KMS-11 (cell line): ENCODE results near the gene BST1.
A peak's percentile ranks its signal among the peaks of the same experiment; 100 is the strongest.

Experiments used
- H2AFZ ChIP-seq: fragments of 200-600 bp; sonication (generic); 2 replicates; pipeline ENCODE4 v1.6.1; 2016; ENCODE audit warnings: antibody characterized with exemption, mixed run types, low read depth
- H3K27ac ChIP-seq: fragments of 200-600 bp; sonication (generic); 2 replicates; pipeline ENCODE4 v1.6.1; 2016; ENCODE audit warnings: mild to moderate bottlenecking, mixed run types
- H3K27me3 ChIP-seq: fragments of 200-600 bp; sonication (generic); 2 replicates; pipeline ENCODE4 v1.6.1; 2017; ENCODE audit warnings: mild to moderate bottlenecking, low read depth, mixed run types, moderate library complexity; ENCODE audit not compliant: insufficient read depth
- H3K36me3 ChIP-seq: fragments of 200-600 bp; sonication (generic); 2 replicates; pipeline ENCODE4 v1.6.1; 2017; ENCODE audit warnings: mild to moderate bottlenecking, mixed run types; ENCODE audit not compliant: insufficient read depth
- H3K4me1 ChIP-seq: fragments of 200-600 bp; sonication (generic); 2 replicates; pipeline ENCODE4 v1.6.1; 2016; ENCODE audit warnings: mild to moderate bottlenecking, low read depth, mixed run types; ENCODE audit not compliant: poor library complexity, severe bottlenecking
- H3K4me2 ChIP-seq: fragments of 200-600 bp; sonication (generic); 2 replicates; pipeline ENCODE4 v1.7.0; 2016; ENCODE audit warnings: mild to moderate bottlenecking, mixed run types
- H3K4me3 ChIP-seq: fragments of 200-600 bp; sonication (generic); IDR thresholded peaks from 2 replicates; pipeline ENCODE4 v1.6.1; 2017; ENCODE audit warnings: low read depth, low read length, mixed read lengths; ENCODE audit not compliant: insufficient read depth
- H3K79me2 ChIP-seq: fragments of 200-600 bp; sonication (generic); 2 replicates; pipeline ENCODE4 v1.6.1; 2016; ENCODE audit warnings: low read depth, mixed run types; ENCODE audit not compliant: insufficient read depth
- H3K9ac ChIP-seq: fragments of 200-600 bp; sonication (generic); 2 replicates; pipeline ENCODE4 v1.6.1; 2016; ENCODE audit warnings: mild to moderate bottlenecking, mixed run types
- H4K20me1 ChIP-seq: fragments of 200-600 bp; sonication (generic); 2 replicates; pipeline ENCODE4 v1.6.1; 2016; ENCODE audit warnings: mild to moderate bottlenecking, mixed run types; ENCODE audit not compliant: insufficient read depth
- CTCF ChIP-seq: fragments of 200-600 bp; sonication (generic); conservative IDR thresholded peaks from 2 replicates; pipeline ENCODE4 v1.6.1; 2017; ENCODE audit warnings: low read depth, mild to moderate bottlenecking, antibody characterized with exemption, low read length, moderate library complexity, mixed read lengths

The BST1 gene

GRCh38 chr4:15746110-15746509 is 43.2 kb downstream of the BST1 start:
- H3K4me3 ChIP-seq = no peak overlapping the region
- no peaks in the 10 kb centered on the region for H3K79me2 ChIP-seq
- H3K9ac ChIP-seq = no peak overlapping the region
- H3K27me3 ChIP-seq = no peaks in the 10 kb centered on the region
- H4K20me1 ChIP-seq = no peaks in the 10 kb centered on the region
- no peaks in the 10 kb centered on the region for H3K36me3 ChIP-seq
- H3K27ac ChIP-seq = no peak overlapping the region
- H3K4me2 ChIP-seq = no peak overlapping the region
- TF ChIP-seq CTCF = no peak
- no peak overlapping the region for H2AFZ ChIP-seq
- H3K4me1 ChIP-seq = no peaks in the 10 kb centered on the region

GRCh38 chr4:15749001-15749400 is 46.1 kb downstream of the BST1 start:
- no peaks in the 10 kb centered on the region for H3K79me2 ChIP-seq
- no peaks in the 10 kb centered on the region for H3K27me3 ChIP-seq
- no peak overlapping the region for H3K4me3 ChIP-seq
- no peak overlapping the region for H3K27ac ChIP-seq
- peaks cover 5% of the 10 kb centered on the region for H3K4me1 ChIP-seq
- no peak for TF ChIP-seq CTCF
- H3K9ac ChIP-seq = no peak overlapping the region
- no peak overlapping the region for H2AFZ ChIP-seq
- no peaks in the 10 kb centered on the region for H3K36me3 ChIP-seq
- no peaks in the 10 kb centered on the region for H4K20me1 ChIP-seq
- H3K4me2 ChIP-seq = no peak overlapping the region

DNA sequence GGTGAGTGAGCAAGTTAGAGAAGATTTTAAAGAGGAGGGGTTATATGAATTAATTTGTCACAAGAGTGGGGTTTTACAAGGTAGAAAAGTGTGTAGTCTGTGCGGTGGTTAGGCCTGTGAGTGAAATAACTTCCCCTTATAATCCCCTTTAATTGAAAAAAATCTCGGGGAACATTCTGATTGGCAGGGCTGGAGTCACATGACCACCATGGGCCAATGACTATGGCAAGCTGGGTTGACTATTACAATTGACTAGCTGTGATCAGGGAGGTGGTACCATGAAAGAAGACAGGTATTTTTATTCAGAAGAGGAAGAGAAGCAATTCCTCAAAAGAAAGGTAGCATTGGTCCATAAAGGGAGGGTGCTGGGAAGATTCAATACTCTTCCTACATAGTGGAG is 48.3 kb downstream of the BST1 start:
- no peak overlapping the region for H3K9ac ChIP-seq
- TF ChIP-seq CTCF = no peak
- peaks cover 27% of the 10 kb centered on the region for H3K4me1 ChIP-seq
- no peak overlapping the region for H2AFZ ChIP-seq
- H3K4me2 ChIP-seq = no peak overlapping the region
- no peaks in the 10 kb centered on the region for H3K79me2 ChIP-seq
- H3K36me3 ChIP-seq = no peaks in the 10 kb centered on the region
- no peak overlapping the region for H3K27ac ChIP-seq
- no peak overlapping the region for H3K4me3 ChIP-seq
- H4K20me1 ChIP-seq = no peaks in the 10 kb centered on the region
- H3K27me3 ChIP-seq = no peaks in the 10 kb centered on the region

DNA sequence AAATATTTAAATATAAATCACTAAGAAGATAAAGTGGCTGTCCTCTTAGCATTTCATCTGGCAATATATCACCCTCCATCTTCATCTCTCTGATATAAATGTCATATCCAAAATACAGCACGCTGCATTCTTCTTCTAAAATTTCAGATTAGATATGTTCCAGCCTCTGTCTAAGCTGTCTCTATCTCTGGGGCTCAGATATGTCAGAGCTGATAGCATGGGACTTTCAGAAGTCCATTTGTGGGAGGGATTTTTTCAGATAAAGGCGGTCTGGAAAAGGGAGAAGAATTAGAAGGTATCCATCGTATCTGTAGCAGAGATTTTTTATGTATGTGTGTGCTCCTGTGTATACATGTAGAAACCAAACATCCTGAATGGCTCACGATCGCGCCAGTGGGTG is 50.2 kb downstream of the BST1 start:
- Histone ChIP-seq H3K4me2 (no peak overlapping the region), H3K27ac (no peak overlapping the region), H3K9ac (no peak overlapping the region), H3K4me1 (peaks cover 45% of the 10 kb centered on the region), H3K36me3 (no peaks in the 10 kb centered on the region), H3K4me3 (no peak overlapping the region), H3K27me3 (no peaks in the 10 kb centered on the region), H2AFZ (no peak overlapping the region), H3K79me2 (no peaks in the 10 kb centered on the region), H4K20me1 (no peaks in the 10 kb centered on the region)
- no peak for TF ChIP-seq CTCF

- TF ChIP-seq CTCF = no peak
- no peaks in the 10 kb centered on the region for H3K27me3 ChIP-seq
- H3K4me2 ChIP-seq = peak overlapping the region; percentile 25; the same call in 1 of the 2 replicates
- H3K4me3 ChIP-seq = no peak overlapping the region
- H3K79me2 ChIP-seq = no peaks in the 10 kb centered on the region
- no peaks in the 10 kb centered on the region for H3K36me3 ChIP-seq
- H3K9ac ChIP-seq = no peak overlapping the region
- no peak overlapping the region for H2AFZ ChIP-seq
- H4K20me1 ChIP-seq = no peaks in the 10 kb centered on the region
- H3K4me1 ChIP-seq = peaks cover 45% of the 10 kb centered on the region
- H3K27ac ChIP-seq = no peak overlapping the region
These were observed 50.9 kb downstream of the BST1 start for GRCh38 chr4:15753786-15754185.
